HG02642 (cell line): ENCODE results near the gene RNF32.
"Not testable (repeated sequence)": the region's sequence is repeated elsewhere in the genome, so short reads cannot be mapped to it uniquely, and the experiment has no call there.

ENCODE experiments used
- ATAC-seq: cut with Tn5 transposase; IDR thresholded peaks from one replicate; pipeline ENCODE4 v1.9.1; 2021; ENCODE audit warnings: mild to moderate bottlenecking; ENCODE audit not compliant: unreplicated experiment, poor library complexity

RNF32 gene

DNA sequence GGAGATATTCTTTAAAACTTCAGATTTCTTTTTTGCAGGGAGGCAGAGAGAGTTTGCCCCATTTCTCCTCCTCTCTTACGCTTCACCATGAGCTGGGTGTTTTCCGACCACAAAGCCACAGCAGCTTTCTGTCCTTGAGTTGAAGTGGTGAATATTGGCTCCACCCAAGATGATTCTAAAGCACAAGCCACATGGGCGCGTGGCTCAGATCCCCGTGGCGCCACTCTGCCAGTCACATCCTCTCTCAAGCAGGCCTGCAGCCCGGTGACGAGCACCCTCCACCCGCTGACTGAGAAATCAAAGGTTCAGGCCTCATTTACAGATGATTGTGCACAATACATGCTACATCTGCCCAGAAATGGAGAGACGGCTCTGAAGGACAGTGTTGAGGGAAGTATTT is 27.6 kb upstream of the RNF32 start:
- ATAC-seq, result no peak

DNA sequence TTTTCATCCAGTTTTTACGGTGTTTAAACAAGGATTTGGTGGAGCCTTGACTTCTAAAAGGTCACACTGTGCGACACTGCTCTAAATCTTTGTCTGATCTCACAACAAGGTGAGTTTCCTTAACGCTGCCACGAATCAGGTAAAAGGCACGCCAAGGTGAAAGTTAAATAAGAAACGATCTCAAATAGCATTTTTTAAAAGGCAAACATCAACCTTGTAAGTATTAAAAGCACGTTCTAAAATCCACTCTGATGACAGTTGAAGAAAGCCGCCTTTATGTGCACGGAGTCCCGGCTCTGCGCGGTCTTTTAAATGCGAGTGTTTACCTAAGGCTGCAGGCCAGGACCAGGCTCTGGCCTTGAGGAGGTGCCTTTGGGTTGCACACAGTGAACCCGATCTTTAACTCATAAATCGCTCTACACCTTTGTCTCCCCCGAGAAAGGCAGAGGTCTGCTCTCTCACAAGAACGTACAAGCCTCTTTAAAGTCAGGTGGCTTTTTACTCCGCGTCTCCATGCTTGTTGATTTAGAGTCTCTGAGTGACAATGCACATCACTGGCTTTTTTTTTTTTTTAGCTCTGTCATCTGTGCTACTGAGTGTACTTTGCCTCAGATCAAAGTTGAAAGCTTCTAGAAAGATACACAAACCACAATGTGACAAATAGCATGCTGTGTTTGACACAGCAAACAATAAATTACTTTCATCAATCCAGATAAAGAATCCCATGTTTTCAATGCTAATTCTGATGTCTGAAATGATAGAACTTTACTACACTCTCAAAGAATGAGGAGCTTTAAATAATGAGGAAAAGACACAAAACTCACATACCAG is 25.9 kb upstream of the RNF32 start:
- no peak for ATAC-seq

DNA sequence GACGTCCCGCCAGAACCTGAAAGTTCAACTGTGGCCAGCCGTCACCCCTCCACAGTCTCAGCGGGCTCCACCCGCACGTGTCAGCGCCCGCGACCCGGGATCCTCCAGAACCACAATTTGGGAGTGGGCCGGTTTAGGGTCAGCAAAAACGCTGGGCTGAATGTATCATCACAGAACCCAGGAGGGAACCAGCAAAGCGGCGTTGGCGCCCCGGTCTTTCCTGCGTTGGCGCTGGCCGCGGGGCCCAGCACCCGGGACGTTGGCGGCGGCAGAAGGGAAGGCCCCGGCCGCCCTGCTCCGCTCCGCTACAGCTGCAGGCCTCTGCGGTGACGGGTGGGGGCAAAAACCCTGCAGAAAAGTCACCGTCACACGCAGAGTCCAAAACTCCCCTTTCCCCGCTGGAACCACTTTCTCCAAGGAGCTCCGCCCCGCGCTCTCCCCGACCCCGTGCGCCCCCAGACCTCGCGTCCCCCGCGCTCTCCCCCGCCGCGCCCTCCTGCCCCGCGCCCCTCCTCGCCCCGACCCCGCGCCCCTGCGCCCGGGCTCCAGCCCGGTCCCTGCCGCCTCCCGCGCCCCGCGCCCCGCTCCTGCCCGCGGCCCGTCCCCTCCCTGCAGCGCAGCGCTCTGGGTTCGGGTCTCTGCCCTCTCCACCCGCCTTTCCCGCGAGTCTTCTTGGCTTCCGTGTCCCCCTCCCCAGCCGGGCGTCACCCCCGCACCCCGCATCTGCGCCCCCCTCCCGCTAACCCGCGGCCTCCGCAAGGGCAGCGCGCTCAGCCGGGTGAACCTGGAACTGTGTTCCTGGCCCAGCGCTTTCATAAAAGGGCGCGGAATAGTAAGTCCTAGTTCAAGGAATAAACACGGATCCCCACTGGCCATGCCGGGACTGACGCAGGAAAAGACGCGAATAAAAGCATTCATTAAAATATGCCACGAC is 24.0 kb upstream of the RNF32 start:
- ATAC-seq, result peak; percentile 55

DNA sequence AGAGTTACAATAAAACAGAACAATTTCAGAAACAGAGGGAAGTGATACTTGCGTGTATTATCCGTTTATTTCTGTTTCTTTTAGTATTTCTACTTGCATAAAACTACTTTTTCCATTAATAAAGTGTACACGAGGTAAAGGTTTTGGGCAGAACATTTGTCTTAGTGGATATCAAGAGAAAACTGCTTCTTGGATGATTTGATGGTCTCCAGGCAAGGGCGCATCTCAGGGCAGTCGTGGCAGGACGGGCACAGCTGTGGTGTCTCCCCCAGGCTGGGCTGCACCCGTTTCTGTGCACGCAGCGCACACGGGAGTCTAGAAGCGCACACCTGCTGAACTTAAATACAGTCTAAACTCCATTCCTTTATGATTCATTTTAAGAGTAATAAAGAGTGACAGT is 23.4 kb upstream of the RNF32 start:
- ATAC-seq, result no peak

DNA sequence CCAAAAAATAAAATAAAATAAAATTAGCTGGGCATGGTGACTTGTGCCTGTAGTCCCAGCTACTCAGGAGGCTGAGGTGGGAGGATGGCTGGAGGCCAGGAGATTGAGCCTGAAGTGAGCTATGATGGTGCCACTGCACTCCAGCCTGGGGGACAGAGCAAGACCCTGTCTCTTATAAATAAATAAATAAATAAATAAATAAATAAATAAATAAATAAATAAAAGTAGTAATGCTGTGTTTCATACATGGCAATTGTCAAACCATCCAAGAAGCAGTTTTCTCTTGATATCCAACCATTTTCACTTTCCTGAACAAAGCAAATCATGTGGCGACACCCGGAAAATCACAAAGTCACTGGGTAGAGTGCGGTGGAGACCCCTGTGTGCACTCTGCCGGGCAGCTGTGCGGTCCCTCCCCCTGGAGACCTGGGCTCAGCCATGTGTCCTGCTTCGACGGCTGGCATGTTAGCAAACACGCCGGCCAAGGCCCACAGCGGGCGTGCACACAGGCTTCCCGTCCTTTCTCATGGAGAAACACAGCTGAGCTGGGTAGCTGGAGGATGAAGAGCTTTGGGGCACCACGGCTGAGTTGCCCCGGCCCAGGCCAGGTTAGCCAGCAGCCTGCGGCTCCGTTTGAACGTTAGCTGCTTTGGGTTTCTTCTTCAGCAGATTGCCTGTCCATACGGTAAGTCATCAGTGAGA is 22.3 kb upstream of the RNF32 start:
- ATAC-seq, result no peak

DNA sequence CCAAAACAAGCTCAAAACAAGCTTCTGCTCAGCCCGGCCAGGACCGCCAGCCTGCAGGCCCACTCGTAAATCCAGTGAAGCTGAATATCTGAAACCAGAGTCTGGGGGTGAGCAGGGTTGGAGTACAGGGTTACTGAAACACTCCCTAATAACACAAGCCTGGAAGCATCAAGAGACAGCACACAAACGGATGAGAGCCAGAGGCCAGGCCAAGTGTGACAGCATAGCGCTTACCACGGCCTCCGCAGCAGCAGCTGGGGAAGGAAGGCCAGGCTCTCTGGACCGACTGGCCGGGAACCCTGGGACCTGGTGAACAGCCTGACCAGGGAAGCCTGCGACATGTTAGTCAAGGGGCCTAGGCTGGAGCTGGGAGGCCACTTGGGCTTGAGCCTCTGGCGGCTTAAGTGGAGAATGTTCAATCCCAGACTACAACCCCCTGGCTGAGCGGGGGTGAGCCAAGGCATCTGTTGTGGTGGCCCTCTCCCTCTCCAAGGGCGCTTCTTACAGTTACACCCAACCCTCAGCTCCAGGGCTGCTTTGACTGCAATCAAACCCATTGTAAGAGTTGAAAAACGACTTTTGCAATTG is 21.7 kb upstream of the RNF32 start:
- ATAC-seq, result no peak

DNA sequence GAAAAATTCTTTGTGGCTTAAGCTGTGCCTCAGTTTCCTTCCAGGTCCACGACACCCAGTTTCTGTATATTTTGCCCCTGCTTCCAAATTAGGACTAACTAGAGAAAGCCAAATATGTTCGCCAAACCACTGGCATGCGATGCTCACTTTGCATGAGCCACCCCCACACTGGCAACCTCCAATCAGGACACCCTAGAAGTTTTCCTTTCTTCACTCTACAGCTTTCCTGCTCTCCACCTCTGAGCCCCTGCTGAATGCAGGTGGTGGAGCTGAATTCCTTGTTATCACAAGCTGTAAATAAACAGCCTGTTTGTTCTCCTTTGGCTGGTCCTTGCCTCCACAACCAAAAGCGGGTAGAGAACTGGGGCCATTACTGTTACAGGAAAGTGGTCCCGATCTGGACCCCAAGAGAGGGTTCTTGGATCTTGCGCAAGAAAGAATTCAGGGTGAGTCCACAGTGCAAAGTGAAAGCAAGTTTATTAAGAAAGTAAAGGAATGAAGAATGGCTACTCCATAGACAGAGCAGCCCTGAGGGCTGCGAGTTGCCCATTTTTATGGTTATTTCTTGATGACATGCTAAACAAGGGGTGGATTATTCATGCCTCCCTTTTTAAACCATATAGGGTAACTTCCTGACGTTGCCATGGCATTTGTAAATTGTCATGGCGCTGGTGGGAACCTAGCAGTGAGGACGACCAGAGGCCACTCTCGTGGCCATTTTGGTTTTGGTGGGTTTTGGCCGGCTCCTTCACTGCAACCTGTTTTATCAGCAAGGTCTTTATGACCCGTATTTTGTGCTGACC is 20.9 kb upstream of the RNF32 start:
- ATAC-seq, result not testable (repeated sequence)

DNA sequence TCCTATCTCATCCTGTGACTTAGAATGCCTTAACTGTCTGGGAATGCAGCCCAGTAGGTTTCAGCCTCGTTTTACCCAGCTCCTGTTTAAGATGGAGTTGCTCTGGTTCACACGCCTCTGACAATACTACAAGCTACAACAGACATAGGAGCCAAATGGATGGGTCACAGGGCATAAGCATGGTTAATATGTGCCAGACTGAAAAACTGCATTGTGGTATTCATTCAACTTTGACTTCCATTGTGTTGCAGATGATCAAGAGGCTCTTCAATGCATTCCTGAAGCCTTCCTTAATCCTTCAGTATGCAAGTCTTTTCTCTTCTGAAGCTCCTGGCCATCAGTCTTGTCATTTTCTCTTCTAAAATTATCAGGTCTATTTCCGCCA is 20.3 kb upstream of the RNF32 start:
- no peak for ATAC-seq

DNA sequence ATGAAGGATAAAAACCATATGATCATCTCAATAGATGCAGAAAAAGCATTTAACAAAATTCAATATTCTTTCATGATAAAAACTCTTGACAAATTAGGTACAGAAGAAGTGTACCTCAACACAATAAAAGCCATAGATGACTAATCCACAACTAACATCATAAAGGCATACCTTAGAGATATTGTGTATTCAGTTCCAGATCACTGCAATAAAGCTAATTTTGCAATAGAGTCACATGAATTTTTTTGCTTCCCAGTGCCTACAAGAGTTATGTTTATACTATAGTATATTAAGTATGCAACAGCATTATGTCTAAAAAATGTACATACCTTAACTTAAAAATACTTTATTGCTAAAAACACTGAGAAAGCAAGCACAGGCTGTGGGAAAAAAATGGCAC is 18.9 kb upstream of the RNF32 start:
- ATAC-seq, result no peak

DNA sequence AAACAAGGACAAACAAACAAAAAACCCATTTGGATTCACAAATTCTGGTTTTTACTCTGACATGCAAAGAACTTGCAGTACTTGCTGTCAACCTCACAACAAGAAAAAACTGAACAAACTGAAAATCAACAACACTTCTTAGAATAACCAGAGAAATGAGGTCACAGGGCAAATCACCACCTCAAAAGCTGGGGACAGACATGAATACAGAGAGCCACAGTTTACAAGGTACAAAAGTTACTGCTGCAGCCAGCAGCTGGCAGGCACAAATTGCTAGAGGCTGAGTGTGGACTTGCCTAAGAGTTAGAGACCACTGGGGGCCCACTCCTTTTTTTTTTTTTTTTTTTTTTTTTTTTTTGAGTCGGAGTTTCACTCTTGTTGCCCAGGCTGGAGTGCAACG is 15.0 kb upstream of the RNF32 start:
- no peak for ATAC-seq

DNA sequence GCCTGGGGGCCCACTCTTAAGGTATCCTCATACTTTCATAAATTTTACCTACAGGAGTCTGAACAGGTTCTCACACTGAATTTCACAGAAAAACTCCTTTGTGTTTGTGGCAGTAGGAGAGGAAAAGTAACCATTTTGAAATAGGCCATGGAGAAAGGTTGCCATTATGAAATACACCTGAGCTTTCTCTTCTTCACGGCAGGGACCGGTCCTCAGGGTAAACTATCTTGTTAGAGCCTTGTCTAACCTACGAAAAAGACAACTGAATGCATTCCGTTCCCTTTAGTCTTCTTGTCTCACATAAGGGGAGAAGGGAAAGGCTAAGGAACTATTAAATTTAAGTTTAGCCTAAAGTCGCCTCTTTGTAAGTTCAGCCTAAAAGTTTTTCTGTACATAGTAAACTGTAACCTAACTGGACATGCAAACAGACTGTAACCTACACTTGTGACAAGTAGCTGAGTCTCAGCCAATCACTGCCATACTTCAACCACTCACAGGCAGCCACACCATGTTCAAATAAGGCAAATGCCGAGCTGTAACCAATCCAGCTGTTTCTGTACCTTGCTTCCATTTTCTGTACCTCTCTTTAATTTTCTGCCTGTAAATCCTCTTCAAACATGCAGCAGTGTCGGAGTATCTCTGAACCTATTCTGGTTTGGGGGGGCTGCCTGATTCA is 14.2 kb upstream of the RNF32 start:
- ATAC-seq, result no peak

DNA sequence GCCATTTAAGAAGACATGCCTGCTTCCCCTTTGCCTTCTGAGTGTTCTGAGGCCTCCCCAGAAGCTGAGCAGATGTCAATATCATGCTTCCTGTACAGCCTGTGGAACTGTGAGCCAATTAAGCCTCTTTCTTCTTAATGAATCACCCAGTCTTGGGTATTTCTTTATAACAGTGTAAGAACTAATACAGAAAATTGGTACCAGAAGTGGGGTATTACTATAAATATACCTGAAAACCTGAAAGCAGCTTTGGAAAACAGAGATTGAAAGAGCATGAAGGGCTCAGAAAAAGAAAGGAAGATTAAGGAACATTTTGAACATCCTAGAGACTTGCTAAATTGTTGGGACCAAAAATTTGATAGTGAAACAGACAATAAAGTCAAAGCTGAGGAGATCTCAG is 12.0 kb upstream of the RNF32 start:
- ATAC-seq, result no peak

DNA sequence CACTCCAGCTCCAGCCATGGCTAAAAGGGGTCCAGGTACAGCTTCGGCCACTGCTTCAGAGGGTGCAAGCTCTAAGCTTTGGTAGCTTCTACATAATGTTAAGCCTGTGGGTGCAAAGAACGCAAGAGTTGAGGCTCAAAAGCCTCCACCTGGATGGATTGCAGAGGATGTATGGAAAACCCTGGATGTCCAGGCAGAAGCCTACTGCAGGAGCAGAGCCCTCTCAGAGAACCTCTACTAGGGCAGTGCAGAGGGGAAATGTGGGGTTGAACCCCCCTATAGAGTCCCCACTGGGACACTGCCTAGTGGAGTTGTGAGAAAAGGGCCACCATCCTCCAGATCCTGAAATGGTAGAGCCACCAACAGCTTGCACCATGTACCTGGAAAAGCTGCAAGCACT is 10.7 kb upstream of the RNF32 start:
- ATAC-seq, result no peak

DNA sequence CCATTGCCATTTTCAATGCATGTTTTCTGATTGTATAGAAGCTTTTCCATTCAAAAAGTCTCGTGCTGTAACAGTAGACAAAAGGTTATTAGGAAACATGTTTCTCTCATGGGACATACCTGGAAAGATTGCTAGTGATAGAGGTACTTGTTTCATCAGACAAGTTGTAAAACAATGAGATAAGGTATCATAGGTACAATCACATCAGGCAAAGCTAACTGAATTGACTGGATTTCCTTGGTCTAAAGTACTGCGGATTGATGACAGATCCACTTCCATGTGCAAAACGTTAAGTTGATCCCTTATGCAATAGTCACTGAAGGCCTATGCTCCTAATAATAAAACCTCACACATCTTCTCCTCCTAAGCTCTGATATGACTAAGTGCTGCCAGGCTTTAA is 6.5 kb upstream of the RNF32 start:
- no peak for ATAC-seq

DNA sequence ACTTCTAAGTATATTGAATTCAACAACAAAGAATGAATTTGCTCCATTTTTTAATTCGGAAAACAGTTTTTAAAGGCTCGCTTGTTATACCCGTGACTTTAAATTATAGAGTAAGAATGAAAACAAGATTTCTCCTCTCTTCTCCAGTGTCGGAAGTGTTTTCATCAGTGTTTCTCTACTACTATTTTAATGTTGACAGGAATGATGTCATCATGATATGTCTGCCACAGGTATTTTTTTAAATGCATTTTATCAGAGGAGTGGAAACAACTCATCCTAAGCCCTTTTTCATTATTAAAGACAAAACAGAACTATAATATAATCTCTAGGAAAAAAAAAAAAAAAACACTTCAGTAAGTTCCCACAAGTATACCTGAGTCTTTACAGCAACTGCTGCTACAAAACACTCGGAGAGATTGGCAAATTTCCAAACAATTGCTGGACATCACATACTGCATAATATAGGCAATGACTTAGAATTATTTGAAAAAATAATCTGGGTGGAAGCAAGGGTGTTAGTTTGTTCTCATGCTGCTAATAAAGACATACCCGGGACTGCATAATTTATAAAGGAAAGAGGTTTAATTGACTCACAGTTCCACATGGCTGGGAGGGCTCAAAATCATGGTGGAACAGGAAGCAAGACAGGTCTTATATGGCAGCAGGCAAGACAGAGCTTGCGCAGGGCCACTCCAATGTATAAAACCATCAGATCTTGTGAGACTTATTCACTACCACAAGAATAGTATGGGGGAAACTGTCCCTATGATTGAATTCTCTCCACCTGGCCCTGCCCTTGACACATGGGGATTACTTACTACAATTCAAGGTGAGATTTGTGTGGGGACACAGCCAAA is 4.8 kb upstream of the RNF32 start:
- no peak for ATAC-seq

DNA sequence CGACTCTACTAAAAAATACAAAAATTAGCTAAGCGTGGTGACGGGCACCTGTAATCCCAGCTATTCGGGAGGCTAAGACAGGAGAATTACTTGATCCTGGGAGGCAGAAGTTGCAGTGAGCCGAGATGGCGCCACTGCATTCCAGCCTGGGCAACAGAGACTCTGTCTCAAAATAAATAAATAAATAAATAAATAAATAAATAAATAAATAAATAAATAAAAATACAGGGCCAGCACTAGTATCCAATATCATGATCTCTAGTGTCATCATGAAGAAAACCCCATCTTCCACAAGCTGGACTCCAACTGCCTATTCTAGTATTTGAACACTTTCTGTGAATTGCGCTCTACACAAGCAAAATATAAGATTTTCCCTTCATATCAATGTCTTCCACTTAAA is 3.5 kb upstream of the RNF32 start:
- ATAC-seq, result not testable (repeated sequence)

DNA sequence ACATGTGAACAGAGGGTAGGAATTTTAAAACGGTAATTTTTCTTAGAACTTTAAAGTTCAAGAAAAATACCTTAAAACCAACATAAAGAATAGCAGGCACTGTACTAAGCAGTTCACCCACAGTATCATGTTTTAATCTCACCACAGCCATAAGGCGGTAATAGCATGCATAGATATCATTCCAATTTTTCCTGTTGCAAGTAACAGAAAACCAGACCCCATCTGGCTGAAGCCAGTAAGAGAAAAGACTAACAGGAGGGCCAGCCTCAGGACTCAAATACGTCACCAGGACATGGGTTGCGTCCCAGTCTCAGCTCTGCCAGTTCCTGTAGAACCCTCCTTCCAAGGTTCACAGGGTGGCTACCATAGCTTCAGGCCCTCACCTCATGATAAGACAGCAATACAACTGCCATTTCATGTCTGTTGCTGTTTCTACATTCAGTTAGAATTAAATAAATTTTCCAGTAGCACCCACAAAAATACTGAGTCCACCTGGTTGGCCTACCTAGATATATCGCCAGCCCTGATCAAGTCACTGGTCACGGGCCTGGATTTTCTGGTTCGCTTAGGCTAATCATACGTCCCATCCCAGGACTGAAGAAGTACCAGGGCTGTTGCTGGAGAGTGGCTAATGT is 2.0 kb upstream of the RNF32 start:
- no peak for ATAC-seq
